ENCODE measurements around the gene UBXN2A.
"Not testable (repeated sequence)": the region's sequence is repeated elsewhere in the genome, so short reads cannot be mapped to it uniquely, and the experiment has no call there.

DNA sequence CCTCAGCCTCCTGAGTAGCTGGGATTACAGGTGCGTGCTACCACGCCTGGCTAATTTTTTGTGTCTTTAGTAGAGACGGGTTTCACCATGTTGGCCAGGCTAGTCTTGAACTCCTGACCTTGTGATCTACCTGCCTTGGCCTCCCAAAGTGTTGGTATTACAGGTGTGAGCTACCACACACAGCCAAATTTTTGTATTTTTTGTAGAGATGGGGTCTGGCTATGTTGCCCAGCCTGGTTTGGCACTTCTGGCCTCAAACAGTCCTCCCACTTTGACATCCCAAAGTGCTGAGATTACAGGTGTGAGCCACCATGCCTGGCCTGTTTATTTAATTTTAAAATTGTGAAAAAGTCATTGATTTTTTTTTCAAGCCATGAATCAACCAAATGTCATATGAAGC lies 12.3 kb downstream of the UBXN2A start:
- not testable (repeated sequence) for TF ChIP-seq CTCF (IDR thresholded peaks at IDR 0.05; ENCODE audit: low read depth, low read length, missing input control); TAF1 (conservative IDR thresholded peaks at IDR 0.05); SP1 (IDR thresholded peaks at IDR 0.05); ZBTB33 (IDR thresholded peaks at IDR 0.05); JUND (IDR thresholded peaks at IDR 0.05); RXRA (IDR thresholded peaks at IDR 0.05)

Measured in liver (tissue), 3 donors.